ENCODE results near the gene ELAVL1. TPM values are rescaled to one million over a fixed set of nuclear protein-coding genes. Genes with fewer than 3 reads are reported as not detected.

The ELAVL1 gene
- total and polyA plus RNA-seq, 2 of the 13 experiments (the other 11 are each of a cell fraction or from before 2014, with no cell fraction given): 27.9 to 38.4 TPM

DNA sequence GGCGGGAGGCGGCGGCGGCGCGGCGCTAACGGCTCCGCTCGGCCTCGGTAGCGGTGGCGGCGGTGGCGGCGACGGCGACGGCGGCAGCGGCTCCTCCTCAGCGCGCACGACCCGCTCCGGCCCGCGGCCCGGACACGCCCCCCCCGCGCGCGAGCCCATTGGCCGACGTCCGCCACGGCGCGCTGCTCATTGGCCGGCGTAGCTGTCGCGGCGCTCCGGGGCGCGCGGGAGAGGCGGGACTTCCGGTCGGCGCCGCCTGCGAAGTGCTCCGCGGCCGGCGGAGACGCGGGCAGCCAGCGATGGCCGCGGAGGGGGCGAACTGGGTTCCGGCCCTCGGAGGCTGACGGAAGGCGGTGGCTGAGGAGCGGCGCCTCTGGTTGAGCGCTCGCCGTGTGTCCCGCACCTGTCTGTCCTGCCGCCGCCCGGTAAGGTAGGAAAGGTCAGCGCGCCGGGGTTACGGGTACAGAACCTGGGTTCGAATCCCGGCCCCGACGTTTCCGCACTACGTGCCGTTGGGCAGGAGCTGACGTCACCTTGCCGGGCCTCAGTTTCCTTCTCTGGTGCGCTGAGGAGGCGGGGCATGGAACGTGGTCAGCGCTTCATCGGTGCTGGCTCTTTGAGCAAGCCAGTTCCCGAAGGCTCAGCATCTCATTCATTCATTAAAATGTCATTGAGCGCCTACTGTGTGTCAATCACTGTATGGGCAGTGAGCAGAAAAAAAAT, at the start of gene ELAVL1 (continued):
- TF ChIP-seq, protein P1, sequence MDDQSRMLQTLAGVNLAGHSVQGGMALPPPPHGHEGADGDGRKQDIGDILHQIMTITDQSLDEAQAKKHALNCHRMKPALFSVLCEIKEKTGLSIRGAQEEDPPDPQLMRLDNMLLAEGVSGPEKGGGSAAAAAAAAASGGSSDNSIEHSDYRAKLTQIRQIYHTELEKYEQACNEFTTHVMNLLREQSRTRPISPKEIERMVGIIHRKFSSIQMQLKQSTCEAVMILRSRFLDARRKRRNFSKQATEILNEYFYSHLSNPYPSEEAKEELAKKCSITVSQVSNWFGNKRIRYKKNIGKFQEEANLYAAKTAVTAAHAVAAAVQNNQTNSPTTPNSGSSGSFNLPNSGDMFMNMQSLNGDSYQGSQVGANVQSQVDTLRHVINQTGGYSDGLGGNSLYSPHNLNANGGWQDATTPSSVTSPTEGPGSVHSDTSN (CRISPR knock-in tag; IDR thresholded peaks at IDR 0.05; ENCODE audit: borderline replicate concordance): no peak
- TF ChIP-seq PHF21A (CRISPR knock-in tag; IDR thresholded peaks at IDR 0.05): 0 out of 2 replicates have a peak, but pooled peaks have one; percentile 23
- TF ChIP-seq ZNF234 (CRISPR knock-in tag; conservative IDR thresholded peaks at IDR 0.05): no peak
- TF ChIP-seq ZNF768 (CRISPR knock-in tag; IDR thresholded peaks at IDR 0.05): peak; percentile 71; the same call in 1 of the 2 replicates
- TF ChIP-seq ZNF333 (CRISPR knock-in tag; IDR thresholded peaks at IDR 0.05; ENCODE audit: borderline replicate concordance): 0 out of 2 replicates have a peak, but pooled peaks have one; percentile 34
- TF ChIP-seq ZFX (CRISPR knock-in tag; IDR thresholded peaks at IDR 0.05; ENCODE audit: low read depth): peak; percentile 75
- TF ChIP-seq SMYD3 (CRISPR knock-in tag; IDR thresholded peaks at IDR 0.05): 0 out of 2 replicates have a peak, but pooled peaks have one; percentile 37
- TF ChIP-seq NFIC (IDR thresholded peaks at IDR 0.05; ENCODE audit: low read length): no peak
- no peak for TF ChIP-seq ZNF672 (CRISPR knock-in tag; IDR thresholded peaks at IDR 0.05)
- TF ChIP-seq ZFP36 (IDR thresholded peaks at IDR 0.05; ENCODE audit: borderline replicate concordance, low read depth, low read length, partially characterized antibody): no peak
- no peak for TF ChIP-seq NCOA1 (CRISPR knock-in tag; IDR thresholded peaks at IDR 0.05)
- 0 out of 2 replicates have a peak, but pooled peaks have one; percentile 68 for TF ChIP-seq ZNF138 (CRISPR knock-in tag; IDR thresholded peaks at IDR 0.05; ENCODE audit: low read depth)
- TF ChIP-seq DR1 (CRISPR knock-in tag; IDR thresholded peaks at IDR 0.05): peak; percentile 22; the same call in 1 of the 2 replicates
- no peak for TF ChIP-seq ZNF619 (CRISPR knock-in tag; IDR thresholded peaks at IDR 0.05)
- 0 out of 2 replicates have a peak, but pooled peaks have one; percentile 71 for TF ChIP-seq ZNF674 (CRISPR knock-in tag; IDR thresholded peaks at IDR 0.05; ENCODE audit: low read depth)
- TF ChIP-seq, protein P2, sequence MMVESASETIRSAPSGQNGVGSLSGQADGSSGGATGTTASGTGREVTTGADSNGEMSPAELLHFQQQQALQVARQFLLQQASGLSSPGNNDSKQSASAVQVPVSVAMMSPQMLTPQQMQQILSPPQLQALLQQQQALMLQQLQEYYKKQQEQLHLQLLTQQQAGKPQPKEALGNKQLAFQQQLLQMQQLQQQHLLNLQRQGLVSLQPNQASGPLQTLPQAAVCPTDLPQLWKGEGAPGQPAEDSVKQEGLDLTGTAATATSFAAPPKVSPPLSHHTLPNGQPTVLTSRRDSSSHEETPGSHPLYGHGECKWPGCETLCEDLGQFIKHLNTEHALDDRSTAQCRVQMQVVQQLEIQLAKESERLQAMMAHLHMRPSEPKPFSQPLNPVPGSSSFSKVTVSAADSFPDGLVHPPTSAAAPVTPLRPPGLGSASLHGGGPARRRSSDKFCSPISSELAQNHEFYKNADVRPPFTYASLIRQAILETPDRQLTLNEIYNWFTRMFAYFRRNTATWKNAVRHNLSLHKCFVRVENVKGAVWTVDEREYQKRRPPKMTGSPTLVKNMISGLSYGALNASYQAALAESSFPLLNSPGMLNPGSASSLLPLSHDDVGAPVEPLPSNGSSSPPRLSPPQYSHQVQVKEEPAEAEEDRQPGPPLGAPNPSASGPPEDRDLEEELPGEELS (CRISPR knock-in tag; IDR thresholded peaks at IDR 0.05): peak; percentile 22; the same call in 1 of the 2 replicates
- peak; percentile 17; the same call in 1 of the 2 replicates for TF ChIP-seq ELF1 (CRISPR knock-in tag; IDR thresholded peaks at IDR 0.05)
- TF ChIP-seq, protein P3, sequence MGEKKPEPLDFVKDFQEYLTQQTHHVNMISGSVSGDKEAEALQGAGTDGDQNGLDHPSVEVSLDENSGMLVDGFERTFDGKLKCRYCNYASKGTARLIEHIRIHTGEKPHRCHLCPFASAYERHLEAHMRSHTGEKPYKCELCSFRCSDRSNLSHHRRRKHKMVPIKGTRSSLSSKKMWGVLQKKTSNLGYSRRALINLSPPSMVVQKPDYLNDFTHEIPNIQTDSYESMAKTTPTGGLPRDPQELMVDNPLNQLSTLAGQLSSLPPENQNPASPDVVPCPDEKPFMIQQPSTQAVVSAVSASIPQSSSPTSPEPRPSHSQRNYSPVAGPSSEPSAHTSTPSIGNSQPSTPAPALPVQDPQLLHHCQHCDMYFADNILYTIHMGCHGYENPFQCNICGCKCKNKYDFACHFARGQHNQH (CRISPR knock-in tag; IDR thresholded peaks at IDR 0.05): 0 out of 2 replicates have a peak, but pooled peaks have one; percentile 30
- no peak for TF ChIP-seq ZNF746 (CRISPR knock-in tag; IDR thresholded peaks at IDR 0.05)
- no peak for TF ChIP-seq ZBTB1 (CRISPR knock-in tag; IDR thresholded peaks at IDR 0.05; ENCODE audit: borderline replicate concordance)
- no peak for TF ChIP-seq ELF3 (CRISPR knock-in tag; IDR thresholded peaks at IDR 0.05)
- peak; percentile 82 for TF ChIP-seq ZMYM3 (CRISPR knock-in tag; IDR thresholded peaks at IDR 0.05)
- no peak for TF ChIP-seq SOX13 (IDR thresholded peaks at IDR 0.05)
- TF ChIP-seq SOX13 (CRISPR knock-in tag; conservative IDR thresholded peaks at IDR 0.05 in 1 of 2, IDR thresholded peaks at IDR 0.05 in 1 of 2): no peak
- no peak for TF ChIP-seq RARA (CRISPR knock-in tag; IDR thresholded peaks at IDR 0.05)
